T-cell (primary cell): ENCODE data around the gene STARD10. TPM values are rescaled to one million over a fixed set of nuclear protein-coding genes. Genes with fewer than 3 reads are reported as not detected.

Experiments
- ATAC-seq, 4 experiments: fragments of 200-7000 bp in 3 of 4; fragments of 150-1000 bp in 1 of 4; cut with Tn5 transposase; replicated peaks in 1 of 4; 1 replicate in 3 of 4; 2 replicates in 1 of 4; pipeline ENCODE4 v1.10.0; 2021; ENCODE audit warnings: moderate library complexity in 3 of 4, mild to moderate bottlenecking in 2 of 4, moderate number of reproducible peaks in 1 of 4
- CTCF ChIA-PET, 2 donors: fragments of 300-600 bp; sonication (Branson Sonifier 250); formaldehyde crosslinking; loops; one replicate each; lab custom pipeline; 2022; ENCODE audit warnings: antibody characterized with exemption in 2 of 2; lab: Charles Lee
- POLR2A ChIA-PET, 2 donors: fragments of 300-600 bp; sonication (Branson Sonifier 250); formaldehyde crosslinking; loops; one replicate each; lab custom pipeline; 2022; ENCODE audit warnings: antibody characterized with exemption in 2 of 2; lab: Charles Lee
- DNase-seq, 35 experiments: peaks; one replicate each; pipeline versions ENCODE4 v3.0.0 to v3.0.0-alpha.2; 2013 to 2023
- H3K27ac ChIP-seq: one replicate; pipeline ENCODE4 v1.5.1; 2013; ENCODE audit warnings: low read length
- H3K27me3 ChIP-seq, 2 experiments: replicated peaks in 1 of 2; 1 replicate in 1 of 2; 2 replicates in 1 of 2; pipeline versions ENCODE4 v1.6.1 to v1.7.0; 2013; ENCODE audit warnings: low read length in 1 of 2, mixed read lengths in 1 of 2; ENCODE audit not compliant: control insufficient read depth in 2 of 2, insufficient read depth in 2 of 2; ENCODE audit errors: extremely low read depth in 1 of 2
- H3K36me3 ChIP-seq, 2 donors: 1 replicate in 1 of 2; 2 replicates in 1 of 2; pipeline versions ENCODE4 v1.6.1 to v1.7.0; 2013; ENCODE audit warnings: low read length in 1 of 2; ENCODE audit not compliant: control insufficient read depth in 2 of 2, insufficient read depth in 1 of 2; ENCODE audit errors: extremely low read depth in 1 of 2
- H3K4me1 ChIP-seq, 2 experiments: 1 replicate in 1 of 2; 2 replicates in 1 of 2; pipeline versions ENCODE4 v1.6.1 to v1.7.0; 2013; ENCODE audit warnings: low read length in 2 of 2, mixed read lengths in 1 of 2; ENCODE audit not compliant: insufficient read depth in 2 of 2, control insufficient read depth in 1 of 2; ENCODE audit errors: extremely low read depth in 1 of 2
- H3K4me3 ChIP-seq, 2 donors: 1 replicate in 1 of 2; 2 replicates in 1 of 2; pipeline versions ENCODE4 v1.5.1 to v1.7.0; 2013; ENCODE audit warnings: mild to moderate bottlenecking in 2 of 2, low read length in 1 of 2, moderate library complexity in 1 of 2; ENCODE audit not compliant: control insufficient read depth in 1 of 2; ENCODE audit errors: extremely low read depth in 1 of 2
- H3K9me3 ChIP-seq: 2 replicates; pipeline ENCODE4 v1.7.0; 2013
- H3K27ac Mint-ChIP-seq, 2 donors: one replicate each; pipeline ENCODE4 v1.8.0; 2020 to 2021; ENCODE audit warnings: mild to moderate bottlenecking in 2 of 2, mixed read lengths in 2 of 2
- H3K27me3 Mint-ChIP-seq, 2 donors: one replicate each; pipeline ENCODE4 v1.8.0; 2021 to 2022; ENCODE audit warnings: mixed read lengths in 2 of 2
- H3K36me3 Mint-ChIP-seq: one replicate; pipeline ENCODE4 v1.8.0; 2021; ENCODE audit warnings: mixed read lengths
- H3K4me1 Mint-ChIP-seq, 3 donors: one replicate each; pipeline ENCODE4 v1.8.0; 2020 to 2022; ENCODE audit warnings: mixed read lengths in 3 of 3, mild to moderate bottlenecking in 1 of 3
- H3K4me3 Mint-ChIP-seq, 3 donors: one replicate each; pipeline ENCODE4 v1.8.0; 2020 to 2022; ENCODE audit warnings: mild to moderate bottlenecking in 3 of 3, mixed read lengths in 3 of 3, moderate library complexity in 3 of 3
- H3K9me3 Mint-ChIP-seq, 3 donors: one replicate each; pipeline ENCODE4 v1.8.0; 2020 to 2022; ENCODE audit warnings: mixed read lengths in 3 of 3
- WGBS: methylation state at CpG from one replicate; pipeline ENCODE4 v1.1.5; 2013; ENCODE audit warnings: missing lambda C conversion rate; ENCODE audit not compliant: insufficient coverage; 5-methylcytosine and 5-hydroxymethylcytosine counted together
- total RNA-seq, 35 experiments: library from RNA in 6 of 35; stranded (reverse) in 6 of 35; fragments of 120-200 nt in 1 of 35; gene quantifications; one replicate each; pipeline versions ENCODE4 v1.2.1 to v1.2.4 and lab custom pipeline; 2013 to 2026

Gene STARD10
- total RNA-seq, 5 donors from 2014 or later (not counting 1 experiment from before 2014, with no cell fraction given): 11.1 to 24.9 (median 19.1) TPM

DNA sequence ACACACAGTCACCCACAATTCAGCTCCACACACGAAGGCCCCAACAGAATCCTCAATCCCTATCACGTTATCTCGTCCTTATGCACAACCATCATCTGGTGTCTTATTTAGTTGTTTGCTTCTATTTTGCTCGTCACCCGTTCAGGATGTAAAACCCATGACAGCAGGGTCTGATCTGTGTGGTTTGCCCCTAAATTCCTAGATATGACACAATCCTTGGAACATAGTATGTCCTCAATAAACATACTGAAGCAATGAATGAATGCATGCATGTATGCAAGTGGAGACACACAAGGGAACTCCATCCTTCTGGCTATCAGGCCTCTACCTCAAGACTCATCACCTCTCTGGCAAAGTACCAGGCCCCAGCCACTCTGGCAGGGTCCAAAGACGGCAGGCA lies 20.2 kb downstream of the STARD10 start:
- no peak overlapping the region for H3K27ac ChIP-seq
- H3K4me1 ChIP-seq: peaks cover 0 to 6% of the 10 kb centered on the region in 2 experiments
- no peak overlapping the region for H3K4me3 ChIP-seq
- CTCF ChIA-PET: no interaction called here
- Mint-ChIP-seq H3K27ac (peak overlapping the region in 1 of 2 donors; percentile 39), H3K4me1 (peaks cover 10 to 30% (median 15%) of the 10 kb centered on the region in 3 donors), H3K9me3 (no peaks in the 10 kb centered on the region), H3K4me3 (no peak overlapping the region), H3K36me3 (peaks cover 5% of the 10 kb centered on the region), H3K27me3 (no peaks in the 10 kb centered on the region)
- H3K27me3 ChIP-seq: no peaks in the 10 kb centered on the region
- H3K9me3 ChIP-seq: no peaks in the 10 kb centered on the region
- WGBS: 90% methylated on average over 2 of the region's 6 CpGs
- POLR2A ChIA-PET: no interaction called here
- DNase-seq (no peak), ATAC-seq (peak in 1 of 4 experiments; percentile 11)
- no peaks in the 10 kb centered on the region for H3K36me3 ChIP-seq

GRCh38 chr11:72773291-72773690 lies 20.6 kb downstream of the STARD10 start:
- Mint-ChIP-seq H3K27ac (no peak overlapping the region), H3K9me3 (no peaks in the 10 kb centered on the region), H3K36me3 (peaks cover 5% of the 10 kb centered on the region), H3K4me1 (peaks cover 10 to 30% (median 15%) of the 10 kb centered on the region in 3 donors), H3K27me3 (no peaks in the 10 kb centered on the region), H3K4me3 (no peak overlapping the region)
- H3K27ac ChIP-seq: no peak overlapping the region
- no peak overlapping the region for H3K4me3 ChIP-seq
- DNase-seq (no peak), ATAC-seq (no peak)
- WGBS: 80% methylated on average over 1 of the region's 5 CpGs
- H3K4me1 ChIP-seq: peaks cover 0 to 6% of the 10 kb centered on the region in 2 experiments
- ChIA-PET POLR2A (no interaction called here), CTCF (no interaction called here)
- H3K9me3 ChIP-seq: no peaks in the 10 kb centered on the region
- no peaks in the 10 kb centered on the region for H3K36me3 ChIP-seq
- no peaks in the 10 kb centered on the region for H3K27me3 ChIP-seq

GRCh38 chr11:72772059-72772458 lies 21.8 kb downstream of the STARD10 start:
- no peaks in the 10 kb centered on the region for H3K9me3 Mint-ChIP-seq
- ChIA-PET POLR2A (no interaction called here), CTCF (interaction anchor here in 1 of 2 donors (0.6 kb wide), 1 partner anchor 47 kb away, joined by 4 read pairs; no protein-coding TSS in a partner anchor)
- Histone ChIP-seq H3K4me1 (peaks cover 0 to 4% of the 10 kb centered on the region in 2 experiments), H3K9me3 (no peaks in the 10 kb centered on the region), H3K27ac (no peak overlapping the region), H3K4me3 (no peak overlapping the region), H3K27me3 (peaks cover 0 to 2% of the 10 kb centered on the region in 2 experiments), H3K36me3 (no peaks in the 10 kb centered on the region)
- peaks cover 10 to 30% (median 13%) of the 10 kb centered on the region in 3 donors for H3K4me1 Mint-ChIP-seq
- no peak overlapping the region for H3K27ac Mint-ChIP-seq
- H3K27me3 Mint-ChIP-seq: no peaks in the 10 kb centered on the region
- DNase-seq (no peak), ATAC-seq (no peak)
- peaks cover 5% of the 10 kb centered on the region for H3K36me3 Mint-ChIP-seq
- H3K4me3 Mint-ChIP-seq: no peak overlapping the region
- WGBS: 91% methylated on average over 12 of the region's 12 CpGs

- Histone ChIP-seq H3K4me3 (no peak overlapping the region), H3K9me3 (no peaks in the 10 kb centered on the region), H3K27ac (no peak overlapping the region), H3K4me1 (peaks cover 0 to 3% of the 10 kb centered on the region in 2 experiments), H3K36me3 (no peaks in the 10 kb centered on the region), H3K27me3 (peaks cover 0 to 5% of the 10 kb centered on the region in 2 experiments)
- CTCF ChIA-PET: no interaction called here
- POLR2A ChIA-PET: no interaction called here
- peaks cover 5% of the 10 kb centered on the region for H3K36me3 Mint-ChIP-seq
- no peak for DNase-seq
- peaks cover 7 to 25% (median 10%) of the 10 kb centered on the region in 3 donors for H3K4me1 Mint-ChIP-seq
- H3K27ac Mint-ChIP-seq: no peak overlapping the region
- H3K4me3 Mint-ChIP-seq: no peak overlapping the region
- no CpG with 5 or more reads among the region's 4 CpGs for WGBS
- H3K9me3 Mint-ChIP-seq: no peaks in the 10 kb centered on the region
- ATAC-seq: no peak
- H3K27me3 Mint-ChIP-seq: no peaks in the 10 kb centered on the region
Measured at GRCh38 chr11:72771507-72771906, 22.3 kb downstream of the STARD10 start.

DNA sequence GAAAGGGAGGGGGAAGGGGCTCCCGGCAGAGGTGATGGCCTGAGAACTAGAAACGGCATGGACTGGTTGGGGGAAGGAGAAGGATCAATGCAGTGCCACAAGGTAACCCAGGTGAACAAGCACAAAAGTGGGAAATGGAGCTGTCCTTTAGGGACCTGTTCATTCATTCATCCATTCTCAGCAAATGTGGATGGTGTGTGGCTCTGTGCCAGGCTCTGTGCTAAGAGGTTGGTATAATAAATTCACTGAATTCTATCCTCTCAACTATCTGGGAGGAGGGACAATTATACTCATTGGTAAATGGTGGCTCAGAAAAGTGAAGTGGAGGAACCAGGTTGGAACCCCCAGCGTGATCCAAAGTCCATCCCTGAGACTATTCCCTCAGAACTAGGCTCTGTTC lies 23.0 kb downstream of the STARD10 start:
- H3K27ac Mint-ChIP-seq: no peak overlapping the region

GRCh38 chr11:72769680-72770079 lies 24.2 kb downstream of the STARD10 start:
- H3K27me3 Mint-ChIP-seq: no peaks in the 10 kb centered on the region
- H3K27ac ChIP-seq: no peak overlapping the region
- WGBS: no CpG with 5 or more reads among the region's 4 CpGs
- no peaks in the 10 kb centered on the region for H3K9me3 ChIP-seq
- H3K27ac Mint-ChIP-seq: no peak overlapping the region
- H3K4me3 Mint-ChIP-seq: no peak overlapping the region
- H3K9me3 Mint-ChIP-seq: no peaks in the 10 kb centered on the region
- H3K36me3 ChIP-seq: no peaks in the 10 kb centered on the region
- DNase-seq (no peak), ATAC-seq (no peak)
- peaks cover 5% of the 10 kb centered on the region for H3K36me3 Mint-ChIP-seq
- POLR2A ChIA-PET: interaction anchor here in 1 of 2 donors (0.5 kb wide), 1 partner anchor 491 kb away, joined by 4 read pairs; no protein-coding TSS in a partner anchor
- CTCF ChIA-PET: no interaction called here
- H3K27me3 ChIP-seq: peaks cover 0 to 5% of the 10 kb centered on the region in 2 experiments
- H3K4me3 ChIP-seq: no peak overlapping the region
- H3K4me1 Mint-ChIP-seq: peaks cover 0 to 8% (median 4%) of the 10 kb centered on the region in 3 donors
- no peaks in the 10 kb centered on the region for H3K4me1 ChIP-seq

More for the DNA sequence above, 23.0 kb downstream of the STARD10 start:
- WGBS: 100% methylated on average over 2 of the region's 3 CpGs
- Histone ChIP-seq H3K9me3 (no peaks in the 10 kb centered on the region), H3K4me3 (no peak overlapping the region), H3K4me1 (no peaks in the 10 kb centered on the region), H3K27ac (no peak overlapping the region), H3K27me3 (peaks cover 0 to 5% of the 10 kb centered on the region in 2 experiments), H3K36me3 (no peaks in the 10 kb centered on the region)
- no peak overlapping the region for H3K4me3 Mint-ChIP-seq
- H3K27me3 Mint-ChIP-seq: no peaks in the 10 kb centered on the region
- ChIA-PET POLR2A (no interaction called here), CTCF (no interaction called here)
- no peak for ATAC-seq
- H3K4me1 Mint-ChIP-seq: peaks cover 4 to 18% (median 6%) of the 10 kb centered on the region in 3 donors
- no peak for DNase-seq
- H3K9me3 Mint-ChIP-seq: no peaks in the 10 kb centered on the region
- H3K36me3 Mint-ChIP-seq: peaks cover 5% of the 10 kb centered on the region
